ENCODE results near the gene ANKRD62. TPM values are rescaled to one million over a fixed set of nuclear protein-coding genes. Genes with fewer than 3 reads are reported as not detected.

The ANKRD62 gene
- total RNA-seq, 1 donor from 2014 or later = not detected

DNA sequence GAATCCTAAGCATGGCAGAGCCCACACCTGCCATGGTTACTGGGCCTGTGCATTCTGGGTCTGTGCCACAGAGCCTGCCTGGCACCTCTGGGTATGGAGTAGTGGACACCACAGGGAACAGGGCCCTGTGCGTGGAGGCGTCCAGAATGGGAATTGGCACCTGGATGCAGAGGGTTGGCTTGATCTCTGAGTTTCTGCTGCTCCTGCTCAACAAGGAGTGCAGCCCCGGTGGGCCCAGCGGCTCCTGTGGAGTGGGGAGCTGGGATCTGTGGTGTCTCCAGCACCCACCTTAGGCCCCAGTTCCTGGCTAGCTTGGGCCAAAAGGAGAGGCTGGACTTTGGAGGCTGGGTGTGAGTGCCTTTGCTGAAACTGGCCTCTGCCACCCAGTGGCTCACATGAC is 7.9 kb upstream of the ANKRD62 start:
- TF ChIP-seq, protein P1, sequence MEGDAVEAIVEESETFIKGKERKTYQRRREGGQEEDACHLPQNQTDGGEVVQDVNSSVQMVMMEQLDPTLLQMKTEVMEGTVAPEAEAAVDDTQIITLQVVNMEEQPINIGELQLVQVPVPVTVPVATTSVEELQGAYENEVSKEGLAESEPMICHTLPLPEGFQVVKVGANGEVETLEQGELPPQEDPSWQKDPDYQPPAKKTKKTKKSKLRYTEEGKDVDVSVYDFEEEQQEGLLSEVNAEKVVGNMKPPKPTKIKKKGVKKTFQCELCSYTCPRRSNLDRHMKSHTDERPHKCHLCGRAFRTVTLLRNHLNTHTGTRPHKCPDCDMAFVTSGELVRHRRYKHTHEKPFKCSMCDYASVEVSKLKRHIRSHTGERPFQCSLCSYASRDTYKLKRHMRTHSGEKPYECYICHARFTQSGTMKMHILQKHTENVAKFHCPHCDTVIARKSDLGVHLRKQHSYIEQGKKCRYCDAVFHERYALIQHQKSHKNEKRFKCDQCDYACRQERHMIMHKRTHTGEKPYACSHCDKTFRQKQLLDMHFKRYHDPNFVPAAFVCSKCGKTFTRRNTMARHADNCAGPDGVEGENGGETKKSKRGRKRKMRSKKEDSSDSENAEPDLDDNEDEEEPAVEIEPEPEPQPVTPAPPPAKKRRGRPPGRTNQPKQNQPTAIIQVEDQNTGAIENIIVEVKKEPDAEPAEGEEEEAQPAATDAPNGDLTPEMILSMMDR (IDR thresholded peaks at IDR 0.05) = no peak
- no peaks in the 10 kb centered on the region for H3K36me3 Mint-ChIP-seq (ENCODE audit: low read depth)
- DNase-seq (ENCODE audit: low spot score) = no peak
- H3K27ac Mint-ChIP-seq (ENCODE audit: unreplicated experiment) = no peak overlapping the region
- no peaks in the 10 kb centered on the region for H3K9me3 Mint-ChIP-seq (ENCODE audit: low read depth)
- no peaks in the 10 kb centered on the region for H3K27me3 Mint-ChIP-seq (ENCODE audit: low read depth)
- H3K4me1 Mint-ChIP-seq (ENCODE audit: low read depth) = peaks cover 1% of the 10 kb centered on the region
- H3K4me3 Mint-ChIP-seq (ENCODE audit: unreplicated experiment) = no peak overlapping the region

DNA sequence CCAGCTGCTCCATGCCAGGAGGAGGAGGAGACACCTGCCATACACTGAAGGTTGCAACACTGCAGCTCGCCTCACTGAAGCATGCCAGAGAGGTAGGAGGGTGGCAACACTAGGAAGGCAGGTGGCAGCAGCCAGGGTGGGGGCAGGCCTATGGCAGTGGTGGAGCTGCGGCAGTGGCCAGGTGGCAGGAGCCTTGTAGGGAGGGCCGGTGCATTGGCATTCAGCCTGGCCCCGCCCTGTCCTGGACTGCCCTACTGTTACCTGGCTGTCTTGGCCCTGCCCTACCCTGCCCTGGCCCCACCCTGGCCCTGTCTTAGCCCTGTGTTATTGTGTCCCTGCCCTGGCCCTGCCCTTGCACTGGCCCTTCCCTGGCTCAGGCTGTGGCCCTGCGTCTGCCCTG is 7.4 kb upstream of the ANKRD62 start:
- DNase-seq (ENCODE audit: low spot score) = no peak
- no peaks in the 10 kb centered on the region for H3K4me1 Mint-ChIP-seq (ENCODE audit: low read depth)
- no peaks in the 10 kb centered on the region for H3K27me3 Mint-ChIP-seq (ENCODE audit: low read depth)
- no peak overlapping the region for H3K27ac Mint-ChIP-seq (ENCODE audit: unreplicated experiment)
- H3K36me3 Mint-ChIP-seq (ENCODE audit: low read depth) = no peaks in the 10 kb centered on the region
- TF ChIP-seq, protein P1 (IDR thresholded peaks at IDR 0.05) = no peak
- no peaks in the 10 kb centered on the region for H3K9me3 Mint-ChIP-seq (ENCODE audit: low read depth)
- no peak overlapping the region for H3K4me3 Mint-ChIP-seq (ENCODE audit: unreplicated experiment)

DNA sequence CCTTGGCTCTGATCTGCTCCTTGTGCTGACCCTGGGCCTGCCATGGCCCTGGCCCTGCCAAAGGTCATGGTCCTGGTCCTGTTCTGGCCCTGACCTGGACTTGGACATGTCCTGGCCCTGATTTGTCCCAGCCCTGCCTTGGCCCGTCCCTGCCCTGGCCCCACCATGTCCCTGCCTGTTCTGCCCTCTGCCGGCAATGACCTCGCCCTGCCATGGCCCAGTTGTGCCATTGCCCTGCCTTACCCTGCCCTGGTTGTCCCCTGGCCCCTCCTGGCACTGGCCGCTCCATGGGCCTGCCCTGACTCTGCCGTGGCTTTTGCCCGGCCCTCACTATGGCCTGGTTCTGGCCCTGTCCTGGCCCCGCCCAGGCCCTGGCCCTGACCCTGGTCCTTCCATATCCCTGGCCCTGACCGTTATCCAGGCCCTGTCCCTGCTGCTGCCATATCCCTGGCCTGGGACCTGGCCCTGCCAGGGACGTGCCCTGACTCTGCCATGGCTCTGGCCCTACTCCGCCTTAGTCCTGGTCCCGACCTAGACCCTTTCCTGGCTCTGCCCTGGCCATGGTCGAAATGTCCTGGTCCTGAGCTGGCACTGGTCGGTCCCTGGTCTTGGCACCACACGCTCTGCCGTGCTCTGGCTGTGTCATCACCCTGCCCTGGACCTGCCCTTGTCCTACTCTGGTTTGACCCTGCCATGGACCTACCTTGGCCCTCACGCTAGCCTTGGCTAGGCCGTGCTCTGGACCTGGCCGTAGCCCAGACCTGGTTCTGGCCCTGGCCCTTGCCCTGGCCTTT is 6.8 kb upstream of the ANKRD62 start:
- H3K4me1 Mint-ChIP-seq (ENCODE audit: low read depth) = no peaks in the 10 kb centered on the region
- H3K36me3 Mint-ChIP-seq (ENCODE audit: low read depth) = no peaks in the 10 kb centered on the region
- DNase-seq (ENCODE audit: low spot score) = no peak
- H3K27ac Mint-ChIP-seq (ENCODE audit: unreplicated experiment) = no peak overlapping the region
- TF ChIP-seq, protein P1 (IDR thresholded peaks at IDR 0.05) = no peak
- no peaks in the 10 kb centered on the region for H3K9me3 Mint-ChIP-seq (ENCODE audit: low read depth)
- no peaks in the 10 kb centered on the region for H3K27me3 Mint-ChIP-seq (ENCODE audit: low read depth)
- no peak overlapping the region for H3K4me3 Mint-ChIP-seq (ENCODE audit: unreplicated experiment)

DNA sequence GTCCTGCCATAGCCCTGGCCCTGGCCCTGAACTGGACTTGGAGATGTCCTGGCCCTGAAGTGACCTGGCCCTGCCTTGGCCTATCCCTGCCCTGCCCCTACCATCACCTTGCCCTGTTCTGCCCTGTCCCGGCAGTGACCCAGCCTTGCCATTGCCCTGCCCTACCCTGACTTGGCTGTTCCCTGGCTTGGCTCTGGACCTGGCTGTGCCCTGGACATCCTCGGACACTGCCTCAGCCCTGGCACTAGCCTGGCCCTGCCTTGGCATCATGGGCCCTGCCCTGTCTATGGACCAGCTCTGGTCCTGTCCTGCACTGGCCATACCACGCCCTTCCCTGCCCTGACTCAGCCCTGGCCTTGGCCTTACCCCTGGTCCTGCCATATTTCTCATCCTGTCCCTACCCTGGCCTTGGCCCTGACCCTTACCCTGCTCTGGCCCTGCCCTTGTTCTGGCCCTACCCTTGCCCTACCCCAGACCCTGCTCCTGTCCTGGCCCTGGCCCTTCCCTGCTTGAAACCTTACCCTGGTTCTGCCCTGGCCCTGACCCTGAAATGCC is 6.1 kb upstream of the ANKRD62 start:
- Mint-ChIP-seq H3K4me3 (ENCODE audit: unreplicated experiment) (no peak overlapping the region), H3K27ac (ENCODE audit: unreplicated experiment) (no peak overlapping the region), H3K4me1 (ENCODE audit: low read depth) (no peaks in the 10 kb centered on the region), H3K27me3 (ENCODE audit: low read depth) (no peaks in the 10 kb centered on the region), H3K9me3 (ENCODE audit: low read depth) (no peaks in the 10 kb centered on the region), H3K36me3 (ENCODE audit: low read depth) (no peaks in the 10 kb centered on the region)
- DNase-seq (ENCODE audit: low spot score) = no peak
- TF ChIP-seq, protein P1 (IDR thresholded peaks at IDR 0.05) = no peak

DNA sequence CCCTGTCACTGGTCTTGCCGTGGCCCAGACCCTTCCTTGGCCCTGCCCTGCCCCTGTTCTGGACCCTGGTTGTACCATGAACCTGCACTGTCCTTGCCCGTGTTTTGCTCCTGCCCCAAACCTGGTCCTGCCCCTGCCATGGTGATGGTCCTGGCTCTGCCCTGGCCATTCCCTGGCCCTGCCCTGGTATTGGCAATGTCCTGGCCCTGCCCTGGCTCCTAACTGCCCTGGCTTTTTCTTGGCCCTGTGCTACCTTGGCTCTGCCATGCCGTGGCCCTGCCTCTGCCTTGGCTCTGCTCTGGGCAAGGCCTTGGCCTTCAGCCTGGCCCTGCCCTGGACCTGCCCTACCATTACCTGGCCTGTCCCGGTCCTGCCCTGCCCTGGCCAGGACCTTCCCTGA is 5.5 kb upstream of the ANKRD62 start:
- TF ChIP-seq, protein P1 (IDR thresholded peaks at IDR 0.05) = no peak
- Mint-ChIP-seq H3K4me1 (ENCODE audit: low read depth) (no peaks in the 10 kb centered on the region), H3K27me3 (ENCODE audit: low read depth) (no peaks in the 10 kb centered on the region), H3K36me3 (ENCODE audit: low read depth) (no peaks in the 10 kb centered on the region), H3K27ac (ENCODE audit: unreplicated experiment) (no peak overlapping the region), H3K9me3 (ENCODE audit: low read depth) (no peaks in the 10 kb centered on the region), H3K4me3 (ENCODE audit: unreplicated experiment) (no peak overlapping the region)
- DNase-seq (ENCODE audit: low spot score) = no peak

Measured in chondrocyte (in vitro differentiated cells).